AG08395 (cell line): Measurements from ENCODE around the gene DCLK3.

Source experiments
- DNase-seq: peaks from one replicate; pipeline ENCODE4 v3.0.0; 2012; ENCODE audit warnings: mixed read lengths, low spot score

DCLK3 gene

GRCh38 chr3:36709826-36710365, 54.5 kb downstream of the DCLK3 start:
- no peak for DNase-seq

DNA sequence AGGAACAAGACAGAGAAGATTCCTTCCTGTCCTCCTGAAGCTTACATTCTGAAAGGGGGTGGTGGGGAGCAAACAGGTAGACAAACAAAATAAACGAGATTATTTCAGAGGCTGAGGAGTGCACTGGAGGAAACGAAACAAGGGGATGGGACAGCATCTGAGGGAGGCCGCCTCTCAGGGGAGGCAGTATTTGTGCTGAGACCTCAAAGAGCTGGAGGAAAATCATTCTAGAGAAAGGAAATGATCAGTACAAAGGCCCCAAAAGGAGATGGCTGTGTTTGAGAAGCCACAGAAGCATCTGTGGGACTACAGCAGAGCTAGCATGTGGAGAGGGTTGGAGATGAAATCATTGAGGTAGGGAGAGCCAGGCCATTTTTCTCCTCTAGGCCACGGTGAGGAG, 55.1 kb downstream of the DCLK3 start:
- DNase-seq = no peak

GRCh38 chr3:36707623-36708409, 56.5 kb downstream of the DCLK3 start:
- peak; percentile 83 for DNase-seq

DNA sequence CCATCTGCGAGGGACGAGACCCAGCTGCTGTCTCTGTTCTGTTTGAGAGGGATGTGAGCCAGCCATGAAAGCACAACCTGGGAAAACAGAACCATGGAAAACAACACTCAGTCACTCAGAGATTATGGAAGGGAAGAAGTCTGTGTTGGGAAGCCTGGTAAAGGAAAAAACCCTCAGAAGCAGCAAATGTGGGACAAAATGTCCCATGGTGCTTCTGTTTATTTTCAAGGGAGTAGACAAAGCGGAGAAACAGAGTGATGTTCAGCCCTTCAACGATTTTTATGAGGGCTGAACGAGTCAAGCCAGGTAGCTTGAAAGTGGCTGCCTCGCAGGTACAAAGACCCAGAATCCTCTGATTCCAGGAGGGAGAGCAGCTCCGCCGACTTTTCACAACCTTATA, 59.3 kb downstream of the DCLK3 start:
- no peak for DNase-seq

- DNase-seq = no peak
These were observed 60.1 kb downstream of the DCLK3 start for GRCh38 chr3:36704280-36704679.

- no peak for DNase-seq
These were observed 63.1 kb downstream of the DCLK3 start for GRCh38 chr3:36701249-36701572.

DNA sequence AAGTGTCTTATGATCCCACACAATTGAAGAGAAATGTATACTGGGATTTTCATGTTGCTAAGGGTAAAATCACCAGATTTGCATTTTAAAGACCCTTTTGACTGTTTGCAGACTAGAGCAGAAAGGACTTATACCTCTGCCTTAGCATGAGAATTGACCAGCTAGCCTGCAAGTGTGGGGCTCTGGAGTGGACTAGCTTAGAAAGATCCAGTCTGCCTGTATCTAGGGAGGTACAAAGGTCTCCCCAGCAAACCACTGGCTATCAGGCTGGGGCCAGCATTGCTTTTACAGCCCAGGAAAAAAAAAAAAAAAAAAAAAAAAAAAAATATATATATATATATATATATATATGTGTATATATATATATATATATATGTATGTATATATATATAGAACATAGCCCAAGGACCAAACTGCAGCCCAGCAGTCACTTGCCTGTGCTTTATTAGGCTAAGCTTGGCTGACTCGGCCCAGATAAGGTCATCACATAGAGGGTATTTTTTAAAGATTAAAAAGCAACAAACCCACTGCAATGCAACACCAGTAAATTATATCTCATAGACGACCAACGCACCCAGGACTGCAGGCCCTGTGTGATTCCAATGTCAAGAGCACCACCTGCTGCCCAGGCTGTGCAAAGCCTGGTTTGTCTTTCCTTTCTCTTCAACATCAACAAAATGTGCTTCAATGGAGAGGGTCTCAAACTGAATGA, 63.7 kb downstream of the DCLK3 start:
- DNase-seq = peak; percentile 75

- no peak for DNase-seq
These were observed 66.0 kb downstream of the DCLK3 start for GRCh38 chr3:36698314-36698713.

DNA sequence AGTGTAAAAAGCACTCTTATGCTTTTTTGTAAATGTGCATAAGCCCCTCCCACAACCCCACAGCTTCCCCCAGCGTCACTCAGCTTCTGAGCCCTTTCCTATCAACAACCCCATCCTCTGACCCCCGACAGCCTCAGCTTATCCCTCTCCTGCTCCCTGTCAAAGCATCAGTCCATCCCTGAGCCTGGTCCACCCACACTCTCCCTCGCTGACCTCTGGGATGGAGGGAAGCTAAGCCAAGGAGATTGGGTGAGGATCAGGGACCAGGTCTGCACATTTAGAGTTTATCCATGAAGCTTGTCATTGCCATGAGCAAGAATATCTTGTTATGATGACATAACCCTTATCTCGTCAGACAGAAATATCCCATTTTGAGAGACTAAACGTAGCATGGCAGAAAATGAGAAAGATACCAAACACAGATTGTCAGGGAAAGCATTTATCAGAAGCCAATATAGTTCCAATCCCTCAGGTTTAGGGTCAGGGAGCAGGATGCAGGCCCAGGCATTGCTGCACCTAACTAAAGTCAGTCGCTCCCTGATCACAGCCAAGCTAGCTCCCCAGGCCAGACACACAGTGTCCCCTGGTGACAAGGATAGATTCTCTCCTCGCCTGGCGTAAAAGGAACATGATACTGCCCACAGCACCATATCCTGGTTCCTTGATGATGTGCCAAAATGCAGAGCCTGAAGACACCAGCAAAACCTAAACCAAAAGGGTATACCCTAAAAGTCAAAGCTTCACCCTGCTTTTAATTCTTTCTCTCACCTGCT, 66.9 kb downstream of the DCLK3 start:
- DNase-seq = no peak

- no peak for DNase-seq
These were observed 67.6 kb downstream of the DCLK3 start for GRCh38 chr3:36696799-36697198.

GRCh38 chr3:36695769-36696137, 68.6 kb downstream of the DCLK3 start:
- DNase-seq = peak; percentile 53

- no peak for DNase-seq
These were observed 69.1 kb downstream of the DCLK3 start for GRCh38 chr3:36695113-36695768.

- DNase-seq = no peak
These were observed 70.7 kb downstream of the DCLK3 start for GRCh38 chr3:36693670-36694069.

- DNase-seq = no peak
These were observed 74.8 kb downstream of the DCLK3 start for GRCh38 chr3:36689560-36689959.

- no peak for DNase-seq
These were observed 75.5 kb downstream of the DCLK3 start for GRCh38 chr3:36688815-36689214.

GRCh38 chr3:36686516-36686915, 77.8 kb downstream of the DCLK3 start:
- DNase-seq = no peak

DNA sequence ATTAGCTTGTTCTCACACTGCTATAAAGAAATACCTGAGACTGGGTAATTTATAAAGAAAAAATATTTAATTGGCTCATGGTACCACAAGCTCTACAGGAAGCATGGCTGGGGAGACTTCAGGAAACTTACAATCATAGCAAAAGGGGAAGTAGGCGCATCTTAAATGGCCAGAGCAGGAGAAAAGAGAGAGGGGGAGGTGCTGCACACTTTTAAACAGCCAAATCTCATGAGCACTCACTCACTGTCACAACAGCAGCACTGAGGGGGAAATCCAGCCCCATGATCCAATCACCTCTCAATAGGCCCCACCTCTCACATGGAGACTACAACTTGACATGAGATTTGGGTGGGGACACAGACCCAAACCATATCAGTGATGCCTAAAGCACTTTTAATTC, 82.5 kb downstream of the DCLK3 start:
- no peak for DNase-seq

- DNase-seq = no peak
These were observed 83.4 kb downstream of the DCLK3 start for GRCh38 chr3:36680952-36681351.

GRCh38 chr3:36679384-36680200, 84.8 kb downstream of the DCLK3 start:
- peak; percentile 57 for DNase-seq

GRCh38 chr3:36678216-36679013, 85.9 kb downstream of the DCLK3 start:
- no peak for DNase-seq
